GM19099 (cell line): ENCODE results near the gene HAND1.

Experiments
- POLR2A ChIP-seq: IDR thresholded peaks from 3 replicates; pipeline ENCODE4 v1.6.1; 2011; ENCODE audit warnings: low read depth; ENCODE audit not compliant: insufficient read length; ENCODE audit errors: extremely low read depth

The HAND1 gene

GRCh38 chr5:154478224-154478565 lies at the start of gene HAND1:
Gene HAND1 (minus strand): TSS chr5:154478227. CDS start chr5:154478008, 219 bp downstream.
- TF ChIP-seq POLR2A: no peak

DNA sequence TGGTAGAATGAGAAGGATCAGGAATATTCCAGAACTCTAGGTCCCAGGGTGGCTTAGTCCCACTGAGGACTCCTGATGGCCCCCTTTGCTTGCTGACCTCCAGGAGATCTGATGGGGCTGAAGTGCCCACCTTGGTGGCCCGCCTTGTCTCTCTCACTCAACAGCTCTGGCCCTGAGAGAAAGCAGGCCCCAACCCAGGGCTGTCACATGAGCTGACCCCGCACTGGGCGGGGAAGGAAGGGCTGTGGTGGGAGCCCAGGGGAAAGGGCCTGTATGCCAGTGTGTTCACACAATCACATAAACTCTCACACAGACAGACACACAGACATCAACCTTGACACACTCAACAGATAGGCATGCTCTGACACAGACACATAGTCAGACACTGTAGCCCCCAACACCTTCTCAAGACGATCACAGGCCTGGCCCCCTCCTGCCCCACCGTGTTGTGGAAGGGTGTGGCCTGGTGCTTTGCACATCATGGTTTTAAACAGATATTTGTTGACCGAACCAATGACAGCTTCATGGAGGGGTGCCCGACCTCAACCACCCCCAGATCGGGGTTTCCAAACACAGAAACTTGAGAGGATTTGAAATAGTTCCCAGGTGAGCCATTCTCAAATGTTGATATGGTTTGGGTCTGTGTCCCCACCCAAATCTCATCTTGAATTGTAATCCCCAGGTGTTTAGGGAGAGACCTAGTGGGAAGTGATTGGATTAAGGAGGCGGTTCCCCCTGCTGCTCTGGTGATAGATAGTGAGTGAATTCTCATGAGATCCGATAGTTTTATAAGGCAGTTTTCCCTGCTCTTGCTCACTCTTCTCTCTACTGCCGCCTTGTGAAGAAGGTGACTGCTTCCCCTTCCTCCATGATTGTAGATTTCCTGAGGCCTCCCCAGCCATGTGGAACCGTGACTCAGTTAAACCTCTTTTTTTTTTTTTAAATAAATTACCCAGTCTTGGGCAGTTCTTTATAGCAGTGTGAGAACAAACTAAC lies 48.5 kb upstream of the HAND1 start:
- TF ChIP-seq POLR2A: no peak

GRCh38 chr5:154524859-154525258 lies 46.8 kb upstream of the HAND1 start:
- TF ChIP-seq POLR2A: no peak

DNA sequence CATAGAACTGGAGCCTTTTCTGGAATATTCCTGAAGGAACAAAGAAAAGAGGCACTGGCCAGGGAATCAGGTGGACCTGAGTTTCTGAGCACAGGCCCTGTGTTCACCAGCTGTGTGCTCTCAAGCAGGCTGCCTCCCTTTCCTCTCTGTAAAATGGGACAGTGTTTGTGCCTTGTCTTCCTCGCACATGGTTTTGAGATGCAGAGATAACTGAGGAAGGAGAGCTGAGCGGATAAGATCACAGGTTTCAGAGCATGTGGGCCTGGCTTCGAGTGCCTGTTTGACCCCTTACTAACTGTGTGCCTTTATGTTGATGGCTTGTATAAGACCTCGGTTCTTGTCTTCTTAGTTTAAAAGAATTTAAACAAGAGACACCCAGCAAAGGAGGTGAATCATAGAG lies 46.2 kb upstream of the HAND1 start:
- TF ChIP-seq POLR2A: no peak

- no peak for TF ChIP-seq POLR2A
These were observed 45.7 kb upstream of the HAND1 start for GRCh38 chr5:154523709-154524108.

- TF ChIP-seq POLR2A: no peak
These were observed 45.1 kb upstream of the HAND1 start for GRCh38 chr5:154523104-154523503.

DNA sequence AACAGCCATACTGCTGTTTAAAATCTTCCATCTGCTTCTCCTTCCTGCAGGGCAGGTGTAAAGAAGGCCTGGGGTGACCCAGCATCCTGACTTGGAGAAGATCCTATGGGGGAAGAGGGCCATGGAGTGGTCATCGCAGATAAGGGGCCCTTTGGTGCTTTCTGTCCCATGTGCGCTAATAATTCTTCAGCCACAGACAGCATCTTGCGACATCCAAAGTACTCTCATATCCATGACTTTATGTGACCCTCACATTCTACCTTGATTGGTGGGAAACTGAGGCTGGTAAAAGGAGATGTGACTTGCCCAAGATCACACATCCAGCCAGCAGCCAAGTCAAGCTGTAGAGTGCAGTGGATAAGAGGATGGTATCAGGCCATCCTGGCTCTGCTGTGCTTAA lies 44.3 kb upstream of the HAND1 start:
- no peak for TF ChIP-seq POLR2A

GRCh38 chr5:154521756-154522155 lies 43.7 kb upstream of the HAND1 start:
- no peak for TF ChIP-seq POLR2A

DNA sequence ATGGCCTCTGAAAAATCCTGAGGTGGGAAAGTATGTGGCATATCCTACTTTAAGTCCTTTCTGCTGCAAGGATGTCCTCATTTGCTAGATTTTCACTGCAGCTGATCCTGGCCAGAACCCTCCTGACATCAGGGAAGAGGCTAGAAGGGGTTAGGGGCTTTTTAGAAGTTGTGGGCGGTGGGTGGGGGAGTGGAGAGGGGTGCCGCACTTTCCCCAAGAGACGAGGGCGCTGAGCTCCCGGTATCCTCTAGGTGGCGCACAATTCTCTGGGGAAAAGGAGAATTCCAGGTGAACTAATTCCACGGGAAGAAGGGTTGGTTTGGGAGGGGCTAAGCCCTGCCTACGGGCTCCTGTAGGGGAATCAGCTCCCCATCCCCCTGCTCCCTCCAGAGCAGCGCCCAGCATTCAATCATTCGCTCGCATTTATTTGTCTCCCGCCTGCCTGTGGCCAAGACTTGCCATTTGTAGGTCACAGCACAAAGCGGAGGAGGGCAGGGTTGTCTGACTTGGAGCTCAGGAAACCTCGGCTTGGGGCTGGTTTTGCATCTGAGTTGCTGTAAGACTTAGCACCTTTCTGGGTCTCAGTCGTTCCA lies 42.9 kb upstream of the HAND1 start:
- no peak for TF ChIP-seq POLR2A

- no peak for TF ChIP-seq POLR2A
These were observed 41.3 kb upstream of the HAND1 start for GRCh38 chr5:154519359-154519758.

- no peak for TF ChIP-seq POLR2A
These were observed 40.4 kb upstream of the HAND1 start for GRCh38 chr5:154518438-154518867.

DNA sequence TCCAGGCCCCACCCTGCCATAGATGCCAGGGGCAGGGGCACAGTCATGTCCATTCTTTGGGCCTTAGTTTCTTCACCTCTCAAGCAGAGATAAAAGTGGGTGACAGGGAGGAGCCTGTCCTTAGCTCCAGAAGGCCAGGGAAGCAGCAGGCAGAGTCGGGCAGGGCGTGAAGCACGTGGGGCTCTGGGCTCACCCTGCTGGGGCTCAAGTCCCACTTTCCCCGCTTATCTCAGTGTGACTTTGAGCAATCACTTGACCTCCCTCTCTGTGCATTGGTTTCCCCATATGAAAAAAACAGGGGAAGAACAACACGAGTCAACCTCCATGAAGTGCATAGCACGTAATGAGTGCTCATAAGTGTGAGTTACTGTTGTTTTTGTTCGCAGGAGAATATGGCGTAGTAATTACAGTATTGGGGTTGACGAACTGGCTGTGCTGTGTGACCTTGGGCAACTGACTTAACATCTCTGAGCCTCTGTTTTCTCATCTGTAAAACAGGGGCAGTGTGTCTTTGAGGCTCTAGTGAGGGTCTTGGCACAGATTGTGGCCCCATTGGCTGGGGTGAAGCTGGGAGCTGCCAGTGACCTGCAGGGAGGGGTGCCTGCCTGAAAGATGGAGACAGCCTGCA lies 39.9 kb upstream of the HAND1 start:
- TF ChIP-seq POLR2A: no peak

DNA sequence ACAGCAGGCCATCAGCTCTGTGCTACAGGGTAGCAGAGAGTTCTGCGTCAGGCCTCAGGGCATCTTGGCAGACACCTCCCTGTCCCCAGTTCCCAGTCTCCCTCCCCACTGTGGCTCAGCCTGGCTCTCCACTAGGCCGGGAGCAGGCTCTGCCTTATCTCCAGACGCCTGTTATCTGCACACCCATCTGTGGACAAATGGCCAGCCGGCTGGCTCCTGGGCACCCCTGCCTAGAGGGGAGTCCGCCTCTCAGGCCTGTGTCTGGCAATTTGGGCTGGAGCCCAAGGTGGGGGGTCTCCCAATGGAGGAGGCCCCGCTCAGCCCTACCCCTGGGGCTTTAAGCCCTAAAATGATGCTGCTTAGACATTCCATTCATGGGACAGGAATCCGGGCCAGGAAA lies 39.2 kb upstream of the HAND1 start:
- TF ChIP-seq POLR2A: no peak

GRCh38 chr5:154516475-154516874 lies 38.4 kb upstream of the HAND1 start:
- TF ChIP-seq POLR2A: no peak

GRCh38 chr5:154514331-154514730 lies 36.3 kb upstream of the HAND1 start:
- TF ChIP-seq POLR2A: no peak

DNA sequence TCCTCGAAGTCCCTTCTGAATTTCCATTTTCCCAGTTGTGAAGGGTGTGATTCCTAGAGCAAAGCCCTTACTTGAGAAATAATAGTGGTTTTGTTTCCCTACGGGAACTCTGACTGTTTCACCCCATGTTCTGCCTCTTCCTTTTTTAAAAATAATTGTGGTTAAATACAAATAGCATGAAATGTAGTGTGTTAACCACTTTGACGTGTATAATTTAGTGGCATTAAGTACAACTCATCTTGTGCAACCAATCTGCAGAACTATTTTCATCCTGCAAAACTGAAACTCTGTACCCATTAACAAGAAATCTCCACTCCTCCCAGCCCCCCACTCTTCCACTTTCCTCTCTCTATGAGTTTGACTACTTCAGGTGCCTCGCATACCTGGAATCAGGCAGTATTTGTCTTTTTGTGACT lies 35.6 kb upstream of the HAND1 start:
- no peak for TF ChIP-seq POLR2A
